ENCODE results near the gene GON4L.

DNA sequence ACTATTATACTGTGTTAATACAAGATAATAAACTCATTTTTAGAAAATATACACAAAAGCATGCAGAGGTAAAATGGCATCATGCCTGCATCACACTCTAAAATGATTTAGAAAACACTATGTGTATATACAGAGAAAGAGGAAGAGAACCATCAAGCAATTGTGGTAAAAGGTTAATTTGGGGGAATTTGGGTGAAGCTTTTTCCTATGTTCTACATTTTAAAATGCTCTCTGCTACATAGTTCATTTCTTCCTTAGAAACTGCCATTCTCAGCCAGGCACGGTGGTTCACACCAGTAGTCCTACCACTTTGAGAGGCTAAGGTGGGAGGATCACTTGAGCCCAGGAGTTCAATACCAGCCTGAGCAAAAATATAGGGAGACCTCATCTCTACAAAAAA lies 44.1 kb downstream of the GON4L start:
- TF ChIP-seq CTCF (IDR thresholded peaks at IDR 0.05) (no peak), POLR2AphosphoS5 (IDR thresholded peaks at IDR 0.05) (no peak), POLR2A (IDR thresholded peaks at IDR 0.05) (no peak), EP300 (IDR thresholded peaks at IDR 0.05) (no peak)
